Neural cell (in vitro differentiated cells): ENCODE results near the gene WDR5. TPM values are rescaled to one million over a fixed set of nuclear protein-coding genes. Genes with fewer than 3 reads are reported as not detected.

Experiments used
- H2AFZ ChIP-seq: fragments of 200-600, 300-800 bp; sonication (generic), shearing (Covaris generic); 2 replicates; pipeline ENCODE4 v1.6.0; 2014; ENCODE audit warnings: low read depth, mild to moderate bottlenecking, antibody characterized with exemption, low read length, moderate library complexity
- H3F3A ChIP-seq: fragments of 200-600 bp; shearing (Covaris generic); 2 replicates; pipeline ENCODE4 v1.6.1; 2016; ENCODE audit warnings: mild to moderate bottlenecking, moderate library complexity, mixed read lengths, antibody characterized with exemption, low read length; ENCODE audit not compliant: insufficient read depth, poor library complexity, severe bottlenecking
- H3K27ac ChIP-seq: fragments of 200-600, 300-800 bp; sonication (generic), shearing (Covaris generic); 2 replicates; pipeline ENCODE4 v1.5.1; 2014; ENCODE audit warnings: mild to moderate bottlenecking, low read length, moderate library complexity
- H3K27me3 ChIP-seq: fragments of 300-800, 200-600 bp; sonication (generic), shearing (Covaris generic); 2 replicates; pipeline ENCODE4 v1.6.0; 2014; ENCODE audit warnings: mild to moderate bottlenecking, low read depth, low read length, moderate library complexity; ENCODE audit not compliant: insufficient read depth
- H3K36me3 ChIP-seq: fragments of 300-800, 200-600 bp; sonication (generic), shearing (Covaris generic); 2 replicates; pipeline ENCODE4 v1.5.1; 2014; ENCODE audit warnings: mild to moderate bottlenecking, antibody characterized with exemption, low read length, moderate library complexity; ENCODE audit not compliant: insufficient read depth
- H3K4me2 ChIP-seq: fragments of 300-800, 200-600 bp; sonication (generic), shearing (Covaris generic); 2 replicates; pipeline ENCODE4 v1.6.0; 2014; ENCODE audit warnings: mild to moderate bottlenecking, low read length
- H3K4me3 ChIP-seq: fragments of 300-800, 200-600 bp; sonication (generic), shearing (Covaris generic); 2 replicates; pipeline ENCODE4 v1.5.1; 2014; ENCODE audit warnings: mild to moderate bottlenecking, low read length, moderate library complexity
- H3K79me2 ChIP-seq: fragments of 200-600 bp; shearing (Covaris generic); replicated peaks from 2 replicates; pipeline ENCODE4 v1.6.0; 2014; ENCODE audit warnings: mild to moderate bottlenecking, low read length, moderate library complexity; ENCODE audit not compliant: insufficient read depth
- H3K9ac ChIP-seq: fragments of 300-800, 200-600 bp; sonication (generic), shearing (Covaris generic); 2 replicates; pipeline ENCODE4 v1.6.1; 2016; ENCODE audit warnings: mild to moderate bottlenecking, low read length, mixed read lengths
- H3K9me2 ChIP-seq: fragments of 200-600 bp; shearing (Covaris generic); 2 replicates; pipeline ENCODE4 v1.6.1; 2016; ENCODE audit warnings: mild to moderate bottlenecking, low read length, mixed read lengths; ENCODE audit not compliant: insufficient read depth
- H3K9me3 ChIP-seq: fragments of 200-600, 300-800 bp; sonication (generic), shearing (Covaris generic); 2 replicates; pipeline ENCODE4 v1.6.1; 2016; ENCODE audit warnings: mild to moderate bottlenecking, mixed run types, low read length, moderate library complexity, mixed read lengths
- H4K20me1 ChIP-seq: fragments of 200-600 bp; shearing (Covaris generic); 2 replicates; pipeline ENCODE4 v1.6.1; 2016; ENCODE audit warnings: mild to moderate bottlenecking, mixed run types; ENCODE audit not compliant: insufficient read depth
- CTCF ChIP-seq: fragments of 450-650 bp; IDR thresholded peaks from 2 replicates; pipeline ENCODE4 v1.5.1; 2014; ENCODE audit warnings: antibody characterized with exemption, mild to moderate bottlenecking, moderate library complexity; ENCODE audit not compliant: poor library complexity, severe bottlenecking
- EP300 ChIP-seq: fragments of 450-650 bp; conservative IDR thresholded peaks from 2 replicates; pipeline ENCODE4 v1.6.1; 2014; ENCODE audit warnings: antibody characterized with exemption, mild to moderate bottlenecking, moderate library complexity; ENCODE audit not compliant: poor library complexity, severe bottlenecking
- EZH2 ChIP-seq: fragments of 200-600, 300-800 bp; shearing (Covaris generic), sonication (generic); IDR thresholded peaks from 2 replicates; pipeline ENCODE4 v1.6.1; 2014; ENCODE audit warnings: antibody characterized with exemption, low read length, borderline replicate concordance, mild to moderate bottlenecking; ENCODE audit not compliant: insufficient read depth, poor library complexity, severe bottlenecking
- MXI1 ChIP-seq: fragments of 450-650 bp; conservative IDR thresholded peaks from 2 replicates; pipeline ENCODE4 v1.6.1; 2014; ENCODE audit warnings: antibody characterized with exemption, mild to moderate bottlenecking; ENCODE audit not compliant: poor library complexity, severe bottlenecking
- POLR2AphosphoS5 ChIP-seq: IDR thresholded peaks from 2 replicates; pipeline ENCODE4 v1.6.1; 2012
- RAD21 ChIP-seq: fragments of 450-650 bp; conservative IDR thresholded peaks from 2 replicates; pipeline ENCODE4 v1.6.1; 2014; ENCODE audit warnings: antibody characterized with exemption, mild to moderate bottlenecking, moderate library complexity
- REST ChIP-seq: IDR thresholded peaks from 2 replicates; pipeline ENCODE4 v1.6.1; 2012; ENCODE audit warnings: borderline replicate concordance
- SMC3 ChIP-seq: fragments of 450-650 bp; conservative IDR thresholded peaks from 2 replicates; pipeline ENCODE4 v1.6.1; 2014; ENCODE audit warnings: antibody characterized with exemption, mild to moderate bottlenecking, moderate library complexity; ENCODE audit not compliant: poor library complexity
- TAF1 ChIP-seq: IDR thresholded peaks from 2 replicates; pipeline ENCODE4 v1.6.1; 2012; ENCODE audit warnings: low read depth
- polyA plus RNA-seq: library from polyadenylated mRNA; depleted of rRNA; stranded (reverse); fragments of >200 nt; gene quantifications from 2 replicates; pipeline ENCODE4 v1.2.3, GENCODE V29; 2014

WDR5 gene
- polyA plus RNA-seq, 1 donor from 2014 or later: 40.2 TPM

- H3K36me3 ChIP-seq: no peaks in the 10 kb centered on the region
- no peaks in the 10 kb centered on the region for H3K9me2 ChIP-seq
- H3F3A ChIP-seq: no peaks in the 10 kb centered on the region
- H3K27ac ChIP-seq: no peak overlapping the region
- H3K27me3 ChIP-seq: no peaks in the 10 kb centered on the region
- no peak overlapping the region for H3K4me3 ChIP-seq
- TF ChIP-seq REST (no peak), EZH2 (no peak), MXI1 (no peak), TAF1 (no peak), EP300 (no peak), SMC3 (no peak), CTCF (no peak), POLR2AphosphoS5 (no peak), RAD21 (no peak)
- H3K9me3 ChIP-seq: no peaks in the 10 kb centered on the region
- H3K79me2 ChIP-seq: no peaks in the 10 kb centered on the region
- no peak overlapping the region for H3K9ac ChIP-seq
- H3K4me2 ChIP-seq: no peak overlapping the region
- no peak overlapping the region for H2AFZ ChIP-seq
- H4K20me1 ChIP-seq: no peaks in the 10 kb centered on the region
Measured at GRCh38 chr9:134177186-134177585, 41.3 kb downstream of the WDR5 start.

GRCh38 chr9:134177624-134178393 lies 41.9 kb downstream of the WDR5 start:
- Histone ChIP-seq H2AFZ (no peak overlapping the region), H3K9me2 (no peaks in the 10 kb centered on the region), H3K27me3 (no peaks in the 10 kb centered on the region), H3K9me3 (no peaks in the 10 kb centered on the region), H3K4me2 (no peak overlapping the region), H4K20me1 (no peaks in the 10 kb centered on the region), H3K79me2 (no peaks in the 10 kb centered on the region), H3K27ac (no peak overlapping the region), H3K9ac (no peak overlapping the region), H3K4me3 (no peak overlapping the region), H3F3A (no peaks in the 10 kb centered on the region), H3K36me3 (no peaks in the 10 kb centered on the region)
- no peak for TF ChIP-seq TAF1
- TF ChIP-seq MXI1: no peak
- no peak for TF ChIP-seq RAD21
- TF ChIP-seq EP300: no peak
- TF ChIP-seq EZH2: no peak
- no peak for TF ChIP-seq POLR2AphosphoS5
- no peak for TF ChIP-seq SMC3
- TF ChIP-seq REST: no peak
- no peak for TF ChIP-seq CTCF
